DOHH2 (cell line): ENCODE data around the gene GLYR1.

ENCODE experiments used
- H3F3A ChIP-seq: fragments of 200-600 bp; sonication (generic), shearing (Covaris generic); 2 replicates; pipeline ENCODE4 v1.6.0; 2016; ENCODE audit warnings: antibody characterized with exemption, mild to moderate bottlenecking; ENCODE audit not compliant: control insufficient read depth, insufficient read depth
- H3K27ac ChIP-seq: fragments of 200-600 bp; sonication (generic); 2 replicates; pipeline ENCODE4 v1.5.1; 2014; ENCODE audit warnings: low read depth, mild to moderate bottlenecking, low read length, moderate library complexity
- H3K27me3 ChIP-seq: fragments of 200-600 bp; sonication (generic); 2 replicates; pipeline ENCODE4 v1.6.1; 2014; ENCODE audit warnings: mild to moderate bottlenecking, low read length, mixed read lengths; ENCODE audit not compliant: control insufficient read depth
- H3K36me3 ChIP-seq: fragments of 200-600 bp; sonication (generic); 2 replicates; pipeline ENCODE4 v1.6.1; 2014; ENCODE audit warnings: mild to moderate bottlenecking, low read length, moderate library complexity, mixed read lengths; ENCODE audit not compliant: control insufficient read depth
- H3K4me1 ChIP-seq: fragments of 200-600 bp; sonication (generic); 2 replicates; pipeline ENCODE4 v1.6.1; 2014; ENCODE audit warnings: mild to moderate bottlenecking, low read length, mixed read lengths; ENCODE audit not compliant: control insufficient read depth
- H3K4me2 ChIP-seq: fragments of 200-600 bp; sonication (generic); 2 replicates; pipeline ENCODE4 v1.6.0; 2014; ENCODE audit warnings: mild to moderate bottlenecking, low read length, moderate library complexity
- H3K4me3 ChIP-seq: fragments of 200-600 bp; sonication (generic); 2 replicates; pipeline ENCODE4 v1.5.1; 2014; ENCODE audit warnings: mild to moderate bottlenecking, low read length, mixed read lengths
- H3K79me2 ChIP-seq: fragments of 200-600 bp; sonication (generic); 2 replicates; pipeline ENCODE4 v1.6.1; 2014; ENCODE audit warnings: mild to moderate bottlenecking, low read length, mixed read lengths; ENCODE audit not compliant: control insufficient read depth
- H3K9me2 ChIP-seq: fragments of 200-600 bp; sonication (generic); replicated peaks from 2 replicates; pipeline ENCODE4 v1.6.1; 2014; ENCODE audit warnings: mild to moderate bottlenecking, low read length, mixed read lengths; ENCODE audit not compliant: control insufficient read depth
- H3K9me3 ChIP-seq: fragments of 200-600 bp; sonication (generic); 2 replicates; pipeline ENCODE4 v1.6.1; 2014; ENCODE audit warnings: antibody characterized with exemption, low read length, mixed read lengths; ENCODE audit not compliant: control insufficient read depth, insufficient read depth
- H4K20me1 ChIP-seq: fragments of 200-600 bp; sonication (generic); 2 replicates; pipeline ENCODE4 v1.6.0; 2014; ENCODE audit warnings: low read depth, mild to moderate bottlenecking, antibody characterized with exemption, low read length, moderate library complexity; ENCODE audit not compliant: control insufficient read depth, insufficient read depth
- CTCF ChIP-seq: fragments of 200-600 bp; sonication (generic); IDR thresholded peaks from one replicate; pipeline ENCODE4 v1.5.1; 2014; ENCODE audit warnings: antibody characterized with exemption, mild to moderate bottlenecking, low read depth, low read length; ENCODE audit not compliant: poor library complexity, severe bottlenecking
- EZH2phosphoT487 ChIP-seq: fragments of 200-600 bp; sonication (generic); IDR thresholded peaks from 2 replicates; pipeline ENCODE4 v1.6.1; 2017; ENCODE audit warnings: borderline replicate concordance, mild to moderate bottlenecking, antibody characterized with exemption, low read length, moderate library complexity, mixed read lengths

GLYR1 gene

DNA sequence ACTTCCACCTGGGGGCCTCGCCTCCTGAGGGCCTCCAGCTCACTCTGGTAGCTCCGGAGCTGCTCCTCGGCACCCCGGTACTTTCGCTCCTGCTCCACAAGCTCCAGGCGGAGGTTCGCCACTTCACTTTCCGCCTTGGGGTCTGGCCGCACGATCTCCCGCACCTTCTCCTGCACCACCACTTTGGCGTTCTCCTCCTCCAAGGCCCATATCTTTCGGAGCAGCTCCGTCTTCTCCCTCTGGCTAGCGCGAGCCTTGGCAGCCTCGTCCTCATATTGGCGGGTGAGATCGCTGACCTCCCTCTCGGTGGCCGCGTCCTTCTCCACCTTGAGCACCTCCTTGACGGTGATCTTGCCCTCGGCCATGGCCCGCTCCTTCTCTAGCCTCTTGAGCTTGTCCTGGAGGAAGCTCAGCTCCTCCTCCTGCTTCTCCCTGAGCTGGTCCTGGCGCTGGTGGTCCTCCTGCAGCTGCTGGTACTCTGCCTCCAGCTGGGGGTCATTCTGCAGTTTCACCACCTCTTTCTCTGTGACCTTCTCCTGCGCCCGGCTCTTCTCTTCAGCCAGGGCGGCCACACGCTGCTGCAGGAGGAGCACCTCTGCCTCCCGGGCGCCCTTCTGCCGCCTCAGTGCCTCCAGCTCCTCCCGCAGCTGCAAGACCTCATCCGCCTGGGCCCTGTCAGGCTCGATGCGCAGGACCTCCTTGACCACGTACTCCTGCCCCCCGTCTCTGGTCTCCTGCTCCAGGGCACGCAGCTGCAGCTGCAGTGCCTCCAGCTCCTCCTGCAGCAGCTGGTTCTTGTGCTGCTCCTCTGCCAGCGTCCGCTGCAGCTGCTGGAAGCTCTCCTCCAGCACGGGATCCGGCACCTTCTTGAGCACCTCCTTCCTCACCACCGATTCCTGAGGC, 38.1 kb upstream of the GLYR1 start:
- TF ChIP-seq EZH2phosphoT487 (no peak), CTCF (no peak)
- Histone ChIP-seq H3K9me3 (no peaks in the 10 kb centered on the region), H3K36me3 (peaks cover 43% of the 10 kb centered on the region), H3K9me2 (no peaks in the 10 kb centered on the region), H4K20me1 (no peaks in the 10 kb centered on the region), H3F3A (no peaks in the 10 kb centered on the region; the same call in 1 of the 2 replicates), H3K4me1 (no peaks in the 10 kb centered on the region), H3K27ac (no peak overlapping the region), H3K4me2 (no peak overlapping the region), H3K79me2 (no peaks in the 10 kb centered on the region), H3K4me3 (no peak overlapping the region), H3K27me3 (no peaks in the 10 kb centered on the region)

GRCh38 chr16:4884209-4884608, 37.1 kb upstream of the GLYR1 start:
- Histone ChIP-seq H3F3A (no peaks in the 10 kb centered on the region; the same call in 1 of the 2 replicates), H3K27me3 (no peaks in the 10 kb centered on the region), H3K79me2 (no peaks in the 10 kb centered on the region), H3K36me3 (peaks cover 53% of the 10 kb centered on the region), H3K4me3 (no peak overlapping the region), H3K4me1 (no peaks in the 10 kb centered on the region), H3K9me3 (no peaks in the 10 kb centered on the region), H3K4me2 (no peak overlapping the region), H3K27ac (no peak overlapping the region), H3K9me2 (no peaks in the 10 kb centered on the region), H4K20me1 (no peaks in the 10 kb centered on the region)
- no peak for TF ChIP-seq EZH2phosphoT487
- TF ChIP-seq CTCF, result no peak

GRCh38 chr16:4883501-4883900, 36.4 kb upstream of the GLYR1 start:
- H3K4me2 ChIP-seq, result no peak overlapping the region
- no peaks in the 10 kb centered on the region for H3K9me2 ChIP-seq
- no peaks in the 10 kb centered on the region for H3K4me1 ChIP-seq
- no peaks in the 10 kb centered on the region for H3K79me2 ChIP-seq
- H3K9me3 ChIP-seq, result no peaks in the 10 kb centered on the region
- H3K4me3 ChIP-seq, result no peak overlapping the region
- no peak for TF ChIP-seq CTCF
- no peak for TF ChIP-seq EZH2phosphoT487
- peaks cover 59% of the 10 kb centered on the region for H3K36me3 ChIP-seq
- no peaks in the 10 kb centered on the region for H3F3A ChIP-seq
- H3K27ac ChIP-seq, result no peak overlapping the region
- H4K20me1 ChIP-seq, result no peaks in the 10 kb centered on the region
- no peaks in the 10 kb centered on the region for H3K27me3 ChIP-seq
